ENCODE measurements around the gene PROK1.

The PROK1 gene

GRCh38 chr1:110466646-110467280, 15.8 kb downstream of the PROK1 start:
- DNase-seq: no peak

- no peak for DNase-seq
Observed at GRCh38 chr1:110471131-110471530, 20.2 kb downstream of the PROK1 start.

DNA sequence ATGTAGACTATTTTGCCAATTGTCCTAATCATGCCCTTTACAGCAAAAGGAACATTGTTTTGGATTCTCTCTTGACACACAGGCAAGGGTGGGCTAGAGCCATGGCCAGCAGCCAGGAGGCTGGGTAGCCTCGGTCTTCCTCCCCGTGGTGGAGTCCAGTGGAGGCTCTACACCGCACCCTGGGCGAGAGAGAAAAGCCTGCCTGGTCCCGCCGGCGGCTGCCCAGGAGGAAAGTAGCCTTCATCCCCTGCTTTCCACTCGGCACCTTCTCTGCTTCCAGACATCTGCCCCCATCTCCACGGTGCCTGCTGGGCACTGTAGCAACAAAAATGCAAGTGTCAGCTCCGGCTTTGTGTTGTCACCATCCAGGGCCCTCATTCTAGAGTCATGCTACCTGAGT, 21.6 kb downstream of the PROK1 start:
- DNase-seq: no peak

DNA sequence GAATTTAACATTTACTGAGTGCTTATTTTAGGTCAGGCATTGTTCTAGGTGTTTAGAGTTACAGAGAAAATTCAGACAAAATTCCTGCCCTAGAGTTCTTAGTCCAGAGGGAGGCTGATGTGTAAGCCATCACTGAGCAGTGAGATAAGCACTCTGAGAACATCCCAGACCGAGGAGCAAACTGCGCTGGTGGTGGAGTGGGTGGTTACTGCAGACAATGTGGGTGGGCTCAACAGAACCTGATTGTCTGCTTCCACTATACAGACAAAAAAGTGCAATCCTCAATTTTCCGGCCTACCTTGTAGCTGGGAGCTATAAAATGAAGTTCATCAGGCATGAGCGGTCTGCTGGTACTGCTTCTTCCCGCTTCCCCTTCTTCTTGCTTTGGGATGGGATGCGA, 23.5 kb downstream of the PROK1 start:
- no peak for DNase-seq

DNA sequence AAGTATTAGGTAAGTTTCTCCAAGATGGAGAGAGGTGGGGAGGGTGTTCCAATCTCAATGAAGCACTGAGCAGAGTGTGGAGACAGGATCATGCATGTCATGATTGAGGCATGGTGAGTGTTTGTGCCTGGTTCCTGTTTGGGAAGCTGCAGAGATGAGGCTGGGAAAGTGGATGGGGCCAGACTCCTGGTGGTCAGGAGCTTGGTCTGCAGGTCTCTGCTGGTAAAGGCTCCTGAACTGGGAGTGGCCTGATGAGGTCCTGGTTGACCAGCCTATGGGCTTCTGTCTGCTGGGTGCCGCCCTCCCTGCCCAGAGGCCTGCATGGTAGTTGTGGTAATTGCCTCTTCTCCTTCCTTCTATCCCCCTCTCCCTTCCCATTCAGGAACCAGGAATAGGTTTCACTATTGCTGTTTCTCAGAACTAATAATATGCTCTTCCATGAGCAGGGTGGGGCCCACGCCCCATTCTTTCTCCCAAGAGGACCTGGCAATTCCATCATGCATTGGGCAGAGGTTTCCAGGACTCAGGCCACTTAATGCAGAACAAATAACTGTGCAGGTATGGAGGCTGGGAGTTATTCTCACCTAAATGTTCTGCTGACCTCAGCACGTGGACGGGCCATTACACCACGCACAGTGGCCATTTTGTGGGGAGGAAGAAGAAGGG, 24.5 kb downstream of the PROK1 start:
- no peak for DNase-seq

DNA sequence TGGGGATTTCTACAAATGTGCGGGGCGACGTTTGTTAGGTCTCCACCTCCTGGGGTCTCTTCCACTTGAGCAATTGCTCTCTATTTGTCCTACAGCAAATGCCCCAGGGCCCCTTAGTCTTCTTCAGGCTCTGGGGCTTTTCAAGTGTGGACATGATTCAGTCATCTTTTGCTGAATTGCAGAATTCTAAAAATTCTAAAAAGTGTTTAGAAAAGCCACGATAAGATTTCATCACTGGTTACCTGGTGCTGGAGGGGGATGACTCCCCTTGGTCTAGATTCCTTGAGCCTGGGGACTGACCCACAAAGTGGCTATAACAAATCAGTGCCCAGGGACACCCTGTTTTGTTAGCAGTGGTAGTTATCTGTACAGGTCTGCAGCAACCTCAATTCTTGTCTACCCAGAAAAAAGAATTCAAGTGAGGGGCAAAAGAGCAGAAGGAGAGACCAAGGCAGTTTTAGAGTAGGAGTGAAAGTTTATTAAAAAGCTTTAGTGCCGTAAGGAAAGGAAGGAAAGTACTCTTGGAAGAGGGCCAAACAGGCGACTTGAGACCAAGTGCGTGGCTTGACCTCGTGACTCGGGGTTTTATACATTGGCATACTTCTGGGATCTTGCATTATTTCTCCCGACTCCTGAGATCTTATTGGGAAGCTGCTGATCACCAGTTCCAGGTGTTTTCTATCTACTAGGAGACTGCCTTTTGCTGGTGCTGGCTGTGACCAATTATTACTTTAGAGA, 25.2 kb downstream of the PROK1 start:
- DNase-seq: no peak

GRCh38 chr1:110477041-110477440, 26.1 kb downstream of the PROK1 start:
- no peak for DNase-seq

- DNase-seq: no peak
Observed at GRCh38 chr1:110477445-110477957, 26.6 kb downstream of the PROK1 start.

DNA sequence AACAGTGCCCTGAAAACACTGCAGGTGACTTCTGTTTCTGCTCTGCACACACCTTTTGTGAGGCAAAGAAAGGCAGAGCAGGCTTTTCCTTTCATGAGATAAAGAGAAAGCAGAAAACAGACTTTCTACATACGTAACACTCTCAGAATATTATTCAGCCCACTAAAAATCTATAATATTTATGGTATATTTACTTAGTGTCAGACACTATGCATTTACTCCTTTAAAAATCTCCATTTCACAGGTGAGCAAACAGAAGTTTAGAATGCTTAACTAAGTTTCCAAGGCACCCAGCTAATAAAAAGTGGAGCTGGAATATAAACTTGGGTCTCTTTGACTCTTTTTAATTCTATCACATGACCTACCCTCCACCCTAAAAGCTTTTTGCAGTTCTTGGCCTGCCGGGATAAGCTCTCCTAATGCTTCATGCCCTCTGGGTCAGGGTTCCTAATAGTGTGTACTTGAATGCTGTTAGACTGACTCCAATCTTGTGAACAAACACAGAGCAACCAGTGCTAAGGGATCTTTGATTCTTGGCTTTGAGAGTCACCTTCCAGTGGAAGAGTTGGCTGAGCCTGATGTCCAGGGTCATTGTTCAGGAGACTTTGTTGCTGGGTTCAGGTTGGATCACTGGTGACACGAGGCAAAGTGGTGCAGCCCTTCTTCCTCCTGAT, 27.2 kb downstream of the PROK1 start:
- no peak for DNase-seq

- no peak for DNase-seq
Observed at GRCh38 chr1:110478886-110479285, 27.9 kb downstream of the PROK1 start.

DNA sequence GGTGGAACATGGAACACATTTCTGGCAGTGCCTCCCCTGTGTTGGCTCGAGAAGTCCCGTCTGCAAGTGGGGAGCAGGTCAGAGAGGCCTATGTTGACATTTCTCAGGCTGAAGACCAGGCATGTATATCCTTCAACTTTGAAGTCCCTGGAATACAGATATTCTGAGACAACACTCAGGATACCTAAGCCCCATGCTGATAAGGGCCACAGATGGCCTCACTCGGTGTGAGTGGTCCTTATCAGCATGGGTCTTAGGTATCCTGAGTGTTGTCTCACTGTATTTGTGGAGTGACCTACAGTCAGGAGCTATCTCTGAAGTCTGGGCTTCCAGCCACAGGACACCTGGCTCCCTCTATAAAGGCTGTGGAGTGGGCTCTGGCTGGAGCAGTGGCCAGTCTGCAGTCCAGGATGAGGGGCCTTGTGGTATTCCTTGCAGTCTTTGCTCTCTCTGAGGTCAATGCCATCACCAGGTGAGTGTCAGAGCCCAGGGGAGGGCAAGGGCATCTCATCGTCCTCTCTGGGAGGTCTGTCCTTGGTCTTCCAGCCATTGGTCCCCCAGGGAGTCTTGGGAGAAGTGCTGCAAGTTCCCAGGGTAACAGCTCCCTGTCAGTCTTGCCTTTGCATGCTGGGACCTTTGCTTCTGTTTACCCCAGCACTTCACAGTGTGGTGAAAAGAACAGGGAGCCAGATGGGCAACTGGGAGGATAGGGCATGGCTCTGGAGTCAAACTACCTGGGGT, 29.6 kb downstream of the PROK1 start:
- DNase-seq: no peak

DNA sequence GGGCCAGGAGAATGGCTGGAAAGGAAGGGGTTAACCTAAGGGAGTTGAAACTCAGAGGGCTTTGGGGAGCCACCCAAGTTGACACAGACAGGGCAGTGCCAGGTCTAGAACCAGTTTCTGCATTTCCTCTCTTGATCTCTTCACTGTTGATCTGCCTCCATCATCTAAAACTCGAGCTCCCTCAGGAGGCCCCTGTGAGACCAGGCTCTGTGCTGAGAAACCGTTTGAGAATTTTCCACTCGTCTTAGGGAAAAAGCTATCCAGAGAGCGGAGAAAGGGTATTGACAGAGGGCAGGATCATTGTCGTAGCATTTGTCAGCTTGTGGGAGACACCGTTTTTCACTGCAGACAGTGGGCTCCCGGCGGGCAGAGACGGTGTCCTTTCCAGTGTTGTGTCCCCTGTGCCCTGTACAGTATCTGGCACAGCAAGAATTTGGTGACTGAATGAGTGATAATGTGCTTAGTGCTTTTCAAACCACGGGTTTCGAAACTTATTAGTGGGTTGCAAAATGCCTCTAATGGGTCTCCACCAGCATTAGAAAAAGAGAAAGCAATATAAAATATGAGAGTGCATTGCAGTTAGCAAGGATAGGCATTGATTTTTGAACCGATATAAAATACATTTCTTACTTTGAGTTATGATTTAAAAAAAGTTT, 31.1 kb downstream of the PROK1 start:
- no peak for DNase-seq

DNA sequence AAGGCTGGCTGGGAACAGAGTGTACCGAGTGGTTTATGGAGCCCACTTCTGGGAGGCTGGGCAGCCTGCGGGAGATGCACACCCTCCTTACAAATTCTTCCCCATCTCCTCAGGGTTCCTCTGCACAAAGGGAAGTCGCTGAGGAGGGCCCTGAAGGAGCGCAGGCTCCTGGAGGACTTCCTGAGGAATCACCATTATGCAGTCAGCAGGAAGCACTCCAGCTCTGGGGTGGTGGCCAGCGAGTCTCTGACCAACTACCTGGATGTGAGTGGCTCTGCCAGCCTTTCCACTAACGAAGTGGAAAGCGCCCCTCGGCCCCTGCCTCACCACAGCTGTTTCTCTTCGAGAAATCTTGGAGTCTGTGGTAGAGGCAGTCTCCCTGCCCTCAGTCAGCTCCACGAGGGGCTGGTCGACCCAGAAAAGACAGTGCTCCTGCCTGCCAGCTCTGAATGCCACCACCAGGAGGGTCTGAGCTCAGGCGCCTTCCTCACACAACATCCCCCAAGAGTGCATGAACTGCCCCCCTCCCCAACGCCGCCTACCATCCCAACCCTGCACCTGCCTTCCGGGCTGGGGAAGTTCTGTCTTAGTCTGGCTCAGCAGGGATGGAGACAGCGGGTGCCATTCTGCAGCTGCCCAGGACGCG, 31.8 kb downstream of the PROK1 start:
- no peak for DNase-seq

DNA sequence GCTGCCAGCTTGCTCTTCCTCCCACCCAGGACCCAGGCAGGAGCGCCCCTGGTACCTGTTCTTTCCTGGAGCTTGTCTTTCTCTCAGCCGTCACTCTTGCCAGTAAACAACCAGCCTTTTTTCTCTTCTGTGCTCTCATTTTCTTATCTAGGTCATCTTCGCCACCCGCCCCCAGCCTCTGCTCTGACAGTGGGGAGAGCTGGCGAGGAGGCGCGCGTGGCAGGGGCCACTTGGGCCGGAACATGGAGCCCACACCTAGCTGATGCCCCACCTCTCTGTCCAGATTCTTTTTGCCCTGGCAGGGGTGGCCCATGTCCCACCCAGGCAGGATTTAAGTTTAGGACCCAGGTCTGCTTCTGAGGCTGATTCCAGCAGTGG, 32.3 kb downstream of the PROK1 start:
- no peak for DNase-seq

DNA sequence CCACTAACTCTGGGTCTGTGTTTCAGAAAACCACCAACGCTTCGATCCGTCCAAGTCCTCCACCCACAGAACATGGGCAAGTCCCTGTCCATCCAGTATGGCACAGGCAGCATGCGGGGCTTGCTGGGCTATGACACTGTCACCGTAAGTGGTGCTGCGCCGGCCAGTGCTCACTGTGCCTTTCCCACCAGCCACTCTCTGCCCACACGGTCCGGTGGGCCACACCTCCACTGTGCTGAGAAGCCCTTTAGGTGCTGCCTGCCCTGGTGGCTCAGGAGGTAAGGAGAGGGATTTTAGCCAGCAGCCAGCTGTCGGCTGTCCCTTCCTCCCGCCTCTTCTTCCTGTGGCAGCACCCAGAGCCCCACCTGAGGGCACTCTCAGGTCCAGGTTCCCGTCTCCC, 33.9 kb downstream of the PROK1 start:
- DNase-seq: no peak

DNA sequence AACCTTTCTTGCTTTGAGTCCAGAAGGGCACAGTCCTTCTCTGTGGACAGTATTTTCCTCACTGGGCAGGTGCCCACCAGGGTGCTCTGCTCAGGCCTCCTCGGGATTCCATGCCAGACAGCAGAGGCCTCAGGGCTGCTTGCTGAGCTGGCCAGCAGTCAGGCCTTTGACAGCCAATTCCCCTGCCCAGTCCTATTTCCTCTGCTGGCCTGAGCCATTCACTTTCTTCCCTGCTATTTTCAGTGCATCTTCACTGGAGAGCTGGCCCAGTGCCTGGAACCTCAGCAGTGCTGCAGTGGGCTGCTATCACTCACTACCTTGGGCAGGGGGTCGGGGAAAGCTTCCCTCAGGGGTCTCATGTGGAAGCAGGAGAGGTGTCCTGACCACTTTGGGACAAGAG, 34.8 kb downstream of the PROK1 start:
- DNase-seq: no peak

DNA sequence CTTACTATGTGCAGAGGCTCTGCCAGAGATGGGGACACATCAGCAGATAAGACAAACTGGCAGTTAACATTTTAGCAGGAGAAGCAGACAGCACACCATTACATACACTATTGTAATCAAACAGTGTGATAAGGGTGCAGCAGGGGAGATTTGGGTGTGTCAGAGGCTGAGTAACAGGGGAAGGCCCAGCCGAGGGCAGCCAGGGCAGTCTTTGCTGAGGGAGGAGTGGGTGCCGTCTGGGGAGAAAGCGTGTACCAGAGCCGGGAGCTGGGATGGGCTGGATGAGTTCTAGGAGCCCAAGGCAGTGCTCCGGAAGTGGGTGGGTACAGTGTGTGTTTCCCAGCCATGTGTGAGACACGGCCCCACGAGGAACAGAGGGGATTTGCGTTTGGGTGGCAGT, 36.8 kb downstream of the PROK1 start:
- DNase-seq: no peak

- no peak for DNase-seq
Observed at GRCh38 chr1:110488161-110488560, 37.2 kb downstream of the PROK1 start.

DNA sequence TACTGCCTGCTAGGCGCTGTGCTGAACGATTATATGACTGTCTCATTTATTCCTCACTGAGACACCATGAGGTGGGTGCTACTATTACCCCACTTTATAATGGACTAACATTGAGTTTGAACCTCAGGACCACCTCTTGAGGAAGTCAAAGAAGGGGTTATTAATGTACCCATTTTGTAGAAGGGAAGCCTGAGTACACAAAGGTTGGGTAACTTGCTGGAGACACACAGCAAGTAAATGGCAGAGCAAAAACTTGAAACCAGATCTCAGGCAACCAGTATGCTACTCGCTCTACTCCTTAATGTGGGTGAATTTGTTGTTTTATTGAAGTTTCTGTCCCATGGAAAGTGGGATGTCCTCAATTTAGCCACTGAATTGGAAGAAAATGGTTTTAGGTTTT, 37.9 kb downstream of the PROK1 start:
- no peak for DNase-seq

DNA sequence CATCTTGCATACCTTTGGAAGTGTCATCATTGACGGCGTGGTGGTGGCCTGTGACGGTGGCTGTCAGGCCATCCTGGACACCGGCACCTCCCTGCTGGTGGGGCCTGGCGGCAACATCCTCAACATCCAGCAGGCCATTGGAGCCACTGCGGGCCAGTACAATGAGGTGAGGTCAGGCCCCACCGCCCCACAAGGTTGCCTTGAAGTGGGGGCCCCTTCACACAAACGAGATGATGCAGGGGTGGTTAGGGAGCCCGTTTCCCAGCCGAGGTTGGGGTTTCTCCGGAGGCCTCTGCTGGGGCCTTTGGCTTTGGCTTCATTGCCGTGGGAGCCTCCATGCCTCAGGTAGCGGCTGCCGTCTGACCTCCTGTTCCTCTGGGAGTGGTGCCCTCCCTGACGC, 38.5 kb downstream of the PROK1 start:
- no peak for DNase-seq

DNA sequence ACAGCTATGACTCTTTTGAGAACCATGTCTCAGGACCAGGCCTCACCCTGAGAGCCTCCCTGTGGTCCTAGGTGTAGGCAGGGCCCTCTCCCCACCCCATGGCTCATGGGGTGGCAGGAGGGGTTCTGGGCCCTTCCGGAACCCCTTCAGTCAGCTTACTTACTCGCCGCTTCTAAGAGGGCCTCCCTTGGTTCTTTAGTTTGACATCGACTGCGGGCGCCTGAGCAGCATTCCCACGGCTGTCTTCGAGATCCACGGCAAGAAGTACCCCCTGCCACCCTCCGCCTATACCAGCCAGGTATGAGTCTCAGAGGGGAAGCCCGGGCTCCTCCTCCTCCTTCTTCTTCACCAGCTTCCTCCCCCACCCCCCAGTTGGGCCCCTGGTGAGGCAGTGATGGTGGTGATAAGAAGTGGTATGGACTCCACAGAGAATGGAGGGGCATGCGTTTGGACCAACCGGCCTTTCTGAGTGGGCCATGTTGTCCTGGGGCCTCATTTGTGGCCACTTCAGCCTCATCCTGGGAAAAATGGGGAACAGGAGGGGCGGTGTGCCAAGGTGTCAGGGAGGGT, 39.1 kb downstream of the PROK1 start:
- DNase-seq: no peak

Measured in activated gamma-delta T cell (primary cell).